OCI-LY7 (cell line): ENCODE results near the gene STPG3. TPM values are rescaled to one million over a fixed set of nuclear protein-coding genes. Genes with fewer than 3 reads are reported as not detected.

Experiments used
- BruUV-seq: library from RNA; stranded (reverse); fragments of 400-500 nt; replicated peaks from 2 replicates; lab custom pipeline; 2021; lab: Mats Ljungman, UMichigan
- CTCF ChIA-PET: fragments of 300-600 bp; sonication (Branson Sonifier 250); formaldehyde crosslinking; loops from one replicate; lab custom pipeline; 2022; ENCODE audit warnings: antibody characterized with exemption; ENCODE audit not compliant: unreplicated experiment; lab: Charles Lee
- POLR2A ChIA-PET: fragments of 300-600 bp; sonication (Branson Sonifier 250); formaldehyde crosslinking; loops from one replicate; lab custom pipeline; 2022; ENCODE audit warnings: antibody characterized with exemption; lab: Charles Lee
- DNase-seq: peaks from one replicate; pipeline ENCODE4 v3.0.0-alpha.2; 2015; ENCODE audit warnings: low spot score
- H2AFZ ChIP-seq: fragments of 200-600 bp; sonication (generic), shearing (Covaris generic); 2 replicates; pipeline ENCODE4 v1.6.1; 2014; ENCODE audit warnings: mild to moderate bottlenecking, antibody characterized with exemption, low read length, moderate library complexity
- H3K27ac ChIP-seq: fragments of 200-600 bp; sonication (generic); 2 replicates; pipeline ENCODE4 v1.5.1; 2014; ENCODE audit warnings: mixed run types, low read depth, mild to moderate bottlenecking, moderate library complexity, low read length, inconsistent platforms; ENCODE audit not compliant: poor library complexity, severe bottlenecking
- H3K36me3 ChIP-seq: fragments of 200-600 bp; sonication (generic); 2 replicates; pipeline ENCODE4 v1.6.1; 2014; ENCODE audit warnings: mild to moderate bottlenecking, antibody characterized with exemption, low read length, moderate library complexity, mixed read lengths; ENCODE audit not compliant: insufficient read depth
- H3K4me1 ChIP-seq: fragments of 200-600 bp; sonication (generic); 2 replicates; pipeline ENCODE4 v1.5.1; 2014; ENCODE audit warnings: mild to moderate bottlenecking, low read length; ENCODE audit not compliant: insufficient read depth, poor library complexity, severe bottlenecking
- H3K4me2 ChIP-seq: fragments of 200-600 bp; sonication (generic); 2 replicates; pipeline ENCODE4 v1.6.1; 2014; ENCODE audit warnings: mild to moderate bottlenecking, low read length
- H3K4me3 ChIP-seq: fragments of 200-600 bp; sonication (generic); 2 replicates; pipeline ENCODE4 v1.5.1; 2014; ENCODE audit warnings: mild to moderate bottlenecking, low read depth, low read length; ENCODE audit not compliant: poor library complexity, severe bottlenecking
- H3K79me2 ChIP-seq: fragments of 200-600 bp; sonication (generic); 2 replicates; pipeline ENCODE4 v1.6.1; 2016; ENCODE audit warnings: low read depth, mild to moderate bottlenecking, low read length, moderate library complexity, mixed read lengths; ENCODE audit not compliant: insufficient read depth
- H3K9me2 ChIP-seq: fragments of 200-600 bp; sonication (generic); 2 replicates; pipeline ENCODE4 v1.6.1; 2016; ENCODE audit warnings: mild to moderate bottlenecking, low read length, mixed read lengths; ENCODE audit not compliant: insufficient read depth
- H3K9me3 ChIP-seq: fragments of 200-600 bp; sonication (generic); 2 replicates; pipeline ENCODE4 v1.6.1; 2014; ENCODE audit warnings: mild to moderate bottlenecking, mixed run types, low read length, mixed read lengths
- H4K20me1 ChIP-seq: fragments of 200-600 bp; sonication (generic); 2 replicates; pipeline ENCODE4 v1.6.1; 2014; ENCODE audit warnings: mild to moderate bottlenecking, antibody characterized with exemption, low read length, moderate library complexity, mixed read lengths; ENCODE audit not compliant: insufficient read depth
- CTCF ChIP-seq: fragments of 200-600 bp; sonication (generic); conservative IDR thresholded peaks from 2 replicates; pipeline ENCODE4 v1.5.1; 2014; ENCODE audit warnings: mild to moderate bottlenecking, antibody characterized with exemption, low read length, moderate library complexity, mixed read lengths
- EZH2phosphoT487 ChIP-seq: fragments of 200-600 bp; sonication (generic); IDR thresholded peaks from 2 replicates; pipeline ENCODE4 v1.6.1; 2018; ENCODE audit warnings: low read depth, borderline replicate concordance, mild to moderate bottlenecking, mixed run types, antibody characterized with exemption, low read length, moderate library complexity, mixed read lengths
- intact Hi-C: fragments of 100-400 bp; cut with micrococcal nuclease; formaldehyde crosslinking; loops from one replicate; pipeline ENCODE4 v1.10.0; 2022; ENCODE audit not compliant: unreplicated experiment
- total RNA-seq, 2 experiments: library from RNA; depleted of rRNA in 1 of 2; stranded (reverse); fragments of >200 nt in 1 of 2; shearing (Covaris generic) in 1 of 2; gene quantifications; 2 replicates each; pipeline ENCODE4 v1.2.3, GENCODE V29; 2014 to 2022

Gene STPG3
- total RNA-seq, 2 experiments from 2014 or later, result 0.73 to 2.7 TPM

GRCh38 chr9:137227054-137227852 lies 23.8 kb upstream of the STPG3 start, which contains the start of gene RNF224:
TSS of gene RNF224 (plus strand) at chr9:137227502. CDS start at chr9:137228336, 834 bp downstream.
- TF ChIP-seq EZH2phosphoT487 (no peak), CTCF (peak; percentile 96)
- Histone ChIP-seq H2AFZ (no peak within 1 kb of the TSS), H4K20me1 (no peaks in the 10 kb centered on the region), H3K9me2 (no peaks in the 10 kb centered on the region), H3K4me2 (no peak within 1 kb of the TSS), H3K27ac (no peak within 1 kb of the TSS), H3K4me3 (no peak within 1 kb of the TSS), H3K36me3 (no peaks in the 10 kb centered on the region), H3K4me1 (peaks cover 21% of the 10 kb centered on the region), H3K9me3 (no peaks in the 10 kb centered on the region), H3K79me2 (no peaks in the 10 kb centered on the region)
- no TSS peak for BruUV-seq
- POLR2A ChIA-PET, result interaction anchor here (0.6 kb wide), 2 partner anchors 77 to 109 kb away, joined by 5 read pairs; no protein-coding TSS in a partner anchor
- DNase-seq, result peak; percentile 90
- CTCF ChIA-PET, result interaction anchor here (0.6 kb wide), 1 partner anchor 34 kb away, joined by 3 read pairs; no protein-coding TSS in a partner anchor
- intact Hi-C loops, result loop anchor here (1.0 to 2.0 kb wide), 4 partner anchors 27 to 181 kb away; partner anchors contain the start of genes NPDC1 and TPRN

GRCh38 chr9:137227853-137228505 lies 23.1 kb upstream of the STPG3 start:
- intact Hi-C loops, result loop anchor here (1.0 to 2.0 kb wide), 4 partner anchors 28 to 182 kb away; partner anchors contain the start of genes NPDC1 and TPRN
- Histone ChIP-seq H3K27ac (no peak overlapping the region), H3K9me3 (no peaks in the 10 kb centered on the region), H3K36me3 (no peaks in the 10 kb centered on the region), H3K4me1 (peaks cover 13% of the 10 kb centered on the region), H3K4me3 (no peak overlapping the region), H3K79me2 (no peaks in the 10 kb centered on the region), H3K4me2 (no peak overlapping the region), H2AFZ (no peak overlapping the region), H4K20me1 (no peaks in the 10 kb centered on the region), H3K9me2 (no peaks in the 10 kb centered on the region)
- no peak for DNase-seq
- TF ChIP-seq EZH2phosphoT487, result no peak
- peak; percentile 10; the same call in 1 of the 2 replicates for TF ChIP-seq CTCF
- BruUV-seq, result no TSS peak
- CTCF ChIA-PET, result no interaction called here
- POLR2A ChIA-PET, result interaction anchor here (0.6 kb wide), 1 partner anchor 77 kb away, joined by 5 read pairs; no protein-coding TSS in a partner anchor
